Uterus (tissue), 2 donors: ENCODE measurements around the gene KLHL17.

Experiments used
- POLR2A ChIP-seq, 2 donors: fragments of 450-650 bp; IDR thresholded peaks; one replicate each; pipeline ENCODE4 v1.6.1; 2016; ENCODE audit warnings: antibody characterized with exemption in 2 of 2, mild to moderate bottlenecking in 1 of 2, moderate library complexity in 1 of 2
- TF ChIP-seq, protein P1 (sequence below), 4 experiments: fragments of 200-600 bp in 2 of 4; fragments of 450-650 bp in 2 of 4; sonication (generic) in 2 of 4; IDR thresholded peaks; one replicate each; pipeline ENCODE4 v1.5.1; 2016 to 2019; ENCODE audit warnings: antibody characterized with exemption in 4 of 4, mild to moderate bottlenecking in 2 of 4, moderate library complexity in 1 of 4

DNA sequence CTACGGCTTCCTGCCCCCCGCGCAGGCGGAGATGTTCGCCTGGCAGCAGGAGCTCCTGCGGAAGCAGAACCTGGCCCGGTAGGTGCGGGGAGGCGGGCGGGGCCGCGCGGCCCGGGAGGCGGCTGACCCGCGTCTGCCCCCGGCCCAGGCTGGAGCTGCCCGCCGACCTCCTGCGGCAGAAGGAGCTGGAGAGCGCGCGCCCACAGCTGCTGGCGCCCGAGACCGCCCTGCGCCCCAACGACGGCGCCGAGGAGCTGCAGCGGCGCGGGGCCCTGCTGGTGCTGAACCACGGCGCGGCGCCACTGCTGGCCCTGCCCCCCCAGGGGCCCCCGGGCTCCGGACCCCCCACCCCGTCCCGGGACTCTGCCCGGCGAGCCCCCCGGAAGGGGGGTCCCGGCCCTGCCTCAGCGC lies 18.0 kb upstream of the KLHL17 start:
- TF ChIP-seq POLR2A (IDR thresholded peaks at IDR 0.05): no peak
- TF ChIP-seq, protein P1, sequence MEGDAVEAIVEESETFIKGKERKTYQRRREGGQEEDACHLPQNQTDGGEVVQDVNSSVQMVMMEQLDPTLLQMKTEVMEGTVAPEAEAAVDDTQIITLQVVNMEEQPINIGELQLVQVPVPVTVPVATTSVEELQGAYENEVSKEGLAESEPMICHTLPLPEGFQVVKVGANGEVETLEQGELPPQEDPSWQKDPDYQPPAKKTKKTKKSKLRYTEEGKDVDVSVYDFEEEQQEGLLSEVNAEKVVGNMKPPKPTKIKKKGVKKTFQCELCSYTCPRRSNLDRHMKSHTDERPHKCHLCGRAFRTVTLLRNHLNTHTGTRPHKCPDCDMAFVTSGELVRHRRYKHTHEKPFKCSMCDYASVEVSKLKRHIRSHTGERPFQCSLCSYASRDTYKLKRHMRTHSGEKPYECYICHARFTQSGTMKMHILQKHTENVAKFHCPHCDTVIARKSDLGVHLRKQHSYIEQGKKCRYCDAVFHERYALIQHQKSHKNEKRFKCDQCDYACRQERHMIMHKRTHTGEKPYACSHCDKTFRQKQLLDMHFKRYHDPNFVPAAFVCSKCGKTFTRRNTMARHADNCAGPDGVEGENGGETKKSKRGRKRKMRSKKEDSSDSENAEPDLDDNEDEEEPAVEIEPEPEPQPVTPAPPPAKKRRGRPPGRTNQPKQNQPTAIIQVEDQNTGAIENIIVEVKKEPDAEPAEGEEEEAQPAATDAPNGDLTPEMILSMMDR (IDR thresholded peaks at IDR 0.05): no peak
